Measurements from ENCODE around the gene GPBP1L1. TPM values are rescaled to one million over a fixed set of nuclear protein-coding genes. Genes with fewer than 3 reads are reported as not detected.

GPBP1L1 gene
- total RNA-seq, 4 donors from 2014 or later, result 107 to 148 (median 128) TPM

DNA sequence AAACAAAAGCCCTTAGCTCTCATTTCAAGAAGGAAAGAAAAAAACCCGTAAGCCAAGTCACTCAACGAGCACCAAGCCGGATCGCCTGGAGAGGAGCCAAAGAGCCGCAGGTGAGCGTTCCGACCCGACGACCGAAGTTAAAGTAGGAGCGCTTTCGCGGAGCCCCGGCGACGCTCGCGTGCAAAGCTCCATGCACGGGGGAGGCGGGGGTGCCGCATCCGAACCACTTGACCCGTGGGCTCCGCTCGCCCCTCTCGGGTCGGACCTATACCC is 382 bp downstream of the GPBP1L1 start:
- WGBS, 2 donors, result 0 to 1% methylated on average over 25 to 27 of the region's 27 CpGs
- peaks cover 3 to 60% (median 15%) of the 10 kb centered on the region in 4 donors for H3K4me1 ChIP-seq

DNA sequence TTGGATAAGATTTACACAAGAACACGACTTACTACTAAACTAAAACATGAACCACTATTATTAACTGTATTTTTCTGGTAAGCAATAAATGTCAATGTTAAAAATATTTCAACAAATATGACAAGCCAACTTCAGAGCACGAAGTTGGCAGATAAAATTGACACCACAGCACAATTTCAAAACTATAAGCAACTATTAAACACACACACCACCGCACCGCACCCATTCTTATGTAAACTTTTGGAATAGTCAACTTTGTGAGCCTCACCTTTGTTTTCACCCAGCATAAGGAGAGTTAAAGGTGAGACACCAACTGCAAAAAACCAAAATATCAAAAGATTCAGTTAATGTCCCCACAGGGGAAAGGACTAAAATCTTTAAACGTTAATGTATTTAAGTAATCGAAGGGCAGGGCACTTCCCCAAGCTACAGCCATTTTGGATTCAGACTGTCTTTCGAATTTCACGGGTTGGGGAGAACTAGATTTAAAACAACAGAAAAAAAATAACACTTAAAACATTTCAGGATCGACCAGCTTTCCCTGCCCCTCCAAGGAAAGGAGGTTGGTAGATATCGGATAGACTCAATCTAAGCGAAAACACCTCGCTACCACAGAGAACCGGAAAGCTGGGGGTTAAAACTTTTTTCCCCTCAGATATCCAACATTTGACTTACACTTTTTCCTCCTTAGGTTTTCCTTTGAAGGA is 872 bp downstream of the GPBP1L1 start:
- no peak for TF ChIP-seq POLR2A (IDR thresholded peaks at IDR 0.05)
- no peak for TF ChIP-seq EP300 (IDR thresholded peaks at IDR 0.05)
- TF ChIP-seq, protein P1, sequence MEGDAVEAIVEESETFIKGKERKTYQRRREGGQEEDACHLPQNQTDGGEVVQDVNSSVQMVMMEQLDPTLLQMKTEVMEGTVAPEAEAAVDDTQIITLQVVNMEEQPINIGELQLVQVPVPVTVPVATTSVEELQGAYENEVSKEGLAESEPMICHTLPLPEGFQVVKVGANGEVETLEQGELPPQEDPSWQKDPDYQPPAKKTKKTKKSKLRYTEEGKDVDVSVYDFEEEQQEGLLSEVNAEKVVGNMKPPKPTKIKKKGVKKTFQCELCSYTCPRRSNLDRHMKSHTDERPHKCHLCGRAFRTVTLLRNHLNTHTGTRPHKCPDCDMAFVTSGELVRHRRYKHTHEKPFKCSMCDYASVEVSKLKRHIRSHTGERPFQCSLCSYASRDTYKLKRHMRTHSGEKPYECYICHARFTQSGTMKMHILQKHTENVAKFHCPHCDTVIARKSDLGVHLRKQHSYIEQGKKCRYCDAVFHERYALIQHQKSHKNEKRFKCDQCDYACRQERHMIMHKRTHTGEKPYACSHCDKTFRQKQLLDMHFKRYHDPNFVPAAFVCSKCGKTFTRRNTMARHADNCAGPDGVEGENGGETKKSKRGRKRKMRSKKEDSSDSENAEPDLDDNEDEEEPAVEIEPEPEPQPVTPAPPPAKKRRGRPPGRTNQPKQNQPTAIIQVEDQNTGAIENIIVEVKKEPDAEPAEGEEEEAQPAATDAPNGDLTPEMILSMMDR (IDR thresholded peaks at IDR 0.05), result no peak
- H3K27ac ChIP-seq, result peak overlapping the region; percentile 95 to 99 (median 97)
- H3K4me3 ChIP-seq, result peak overlapping the region; percentile 75 to 94 (median 89)
- H3K36me3 ChIP-seq, result no peaks in the 10 kb centered on the region
- WGBS, 2 donors, result 1% methylated on average over 13 of the region's 13 CpGs
- H3K27me3 ChIP-seq, result no peaks in the 10 kb centered on the region
- DNase-seq (ENCODE audit: low spot score in 2 of 2), result peak in 1 of 2 donors; percentile 6
- H3K9me3 ChIP-seq, result no peaks in the 10 kb centered on the region
- peaks cover 4 to 65% (median 16%) of the 10 kb centered on the region in 4 donors for H3K4me1 ChIP-seq

More for the DNA sequence above, 382 bp downstream of the GPBP1L1 start:
- peak overlapping the region; percentile 75 to 94 (median 89) for H3K4me3 ChIP-seq
- peak overlapping the region; percentile 95 to 99 (median 97) for H3K27ac ChIP-seq
- peaks cover 0 to 3% (median 0%) of the 10 kb centered on the region in 3 donors for H3K36me3 ChIP-seq
- TF ChIP-seq EP300 (IDR thresholded peaks at IDR 0.05), result no peak
- TF ChIP-seq, protein P1 (IDR thresholded peaks at IDR 0.05), result no peak
- peak; percentile 49 to 52 for DNase-seq (ENCODE audit: low spot score in 2 of 2)
- no peaks in the 10 kb centered on the region for H3K27me3 ChIP-seq
- H3K9me3 ChIP-seq, result no peaks in the 10 kb centered on the region

DNA sequence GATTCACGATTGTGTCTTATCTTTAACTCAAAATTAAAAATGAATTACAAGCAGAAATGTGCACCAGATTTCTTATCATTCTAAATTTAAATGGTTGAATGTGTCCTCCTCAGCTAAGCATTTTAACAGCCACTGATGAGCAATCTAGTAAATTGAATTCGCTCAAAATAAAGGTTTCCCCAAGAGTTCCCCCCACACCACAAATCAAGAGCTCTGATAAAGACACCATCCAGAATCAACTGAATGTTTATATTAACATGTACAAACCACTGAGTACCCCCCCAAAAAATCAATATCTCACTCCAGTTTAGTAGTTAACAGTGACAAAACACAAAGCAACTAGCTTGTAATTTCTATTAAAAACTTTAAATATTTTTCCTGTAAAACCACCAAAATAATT is 1.9 kb downstream of the GPBP1L1 start:
- no peak for DNase-seq (ENCODE audit: low spot score in 2 of 2)
- H3K4me3 ChIP-seq, result peak overlapping the region in 2 of 4 donors; percentile 75 to 94
- 45 to 52% methylated on average over 2 of the region's 2 CpGs for WGBS, 2 donors
- no peaks in the 10 kb centered on the region for H3K36me3 ChIP-seq
- no peaks in the 10 kb centered on the region for H3K9me3 ChIP-seq
- peaks cover 6 to 66% (median 25%) of the 10 kb centered on the region in 4 donors for H3K4me1 ChIP-seq
- no peaks in the 10 kb centered on the region for H3K27me3 ChIP-seq
- no peak for TF ChIP-seq POLR2A (IDR thresholded peaks at IDR 0.05)
- TF ChIP-seq, protein P1 (IDR thresholded peaks at IDR 0.05), result no peak
- no peak for TF ChIP-seq EP300 (IDR thresholded peaks at IDR 0.05)
- no peak overlapping the region for H3K27ac ChIP-seq

DNA sequence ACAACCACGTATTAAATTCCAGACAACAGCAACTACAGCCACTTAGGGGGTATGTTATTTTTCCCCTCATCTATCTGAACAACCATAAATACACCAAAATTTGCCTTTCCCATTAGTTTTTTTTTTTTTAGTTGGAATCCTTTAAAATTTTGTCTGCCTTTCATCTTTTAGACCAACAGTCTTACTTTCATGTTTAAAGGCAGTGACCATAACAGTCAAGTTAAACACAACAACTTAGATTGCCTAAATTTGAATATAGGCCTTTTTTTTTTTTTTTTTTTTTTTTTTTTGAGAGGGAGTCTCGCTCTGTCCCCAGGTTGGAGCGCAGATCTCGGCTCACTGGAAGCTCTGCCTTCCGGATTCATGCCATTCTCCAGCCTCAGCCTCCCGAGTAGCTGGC is 3.4 kb downstream of the GPBP1L1 start:
- DNase-seq (ENCODE audit: low spot score in 2 of 2), result no peak
- Histone ChIP-seq H3K9me3 (no peaks in the 10 kb centered on the region), H3K27me3 (no peaks in the 10 kb centered on the region), H3K4me1 (peaks cover 6 to 70% (median 33%) of the 10 kb centered on the region in 4 donors), H3K36me3 (no peaks in the 10 kb centered on the region), H3K4me3 (no peak overlapping the region), H3K27ac (no peak overlapping the region)
- TF ChIP-seq POLR2A (IDR thresholded peaks at IDR 0.05) (no peak), EP300 (IDR thresholded peaks at IDR 0.05) (no peak)
- TF ChIP-seq, protein P1 (IDR thresholded peaks at IDR 0.05), result no peak
- 83 to 90% methylated on average over 6 of the region's 6 CpGs for WGBS, 2 donors

DNA sequence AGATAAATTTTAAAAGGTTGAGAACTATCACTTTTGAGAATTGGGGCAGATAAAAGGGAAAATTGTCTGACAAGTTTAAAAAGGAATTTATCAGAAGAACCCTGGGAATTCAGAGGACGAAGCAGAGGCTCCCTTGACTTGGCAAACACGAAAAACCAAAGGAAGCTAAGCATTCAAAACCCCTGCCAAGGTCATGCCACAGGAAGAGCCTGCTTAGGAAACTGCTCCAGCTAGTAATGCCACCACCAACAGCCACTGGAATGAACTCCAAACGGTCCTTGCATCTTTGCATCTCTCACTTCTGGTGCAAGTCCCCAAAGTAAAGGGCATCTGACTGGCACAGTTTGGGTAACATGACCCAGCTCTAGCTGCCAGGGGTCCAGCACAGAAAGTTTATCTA is 7.2 kb downstream of the GPBP1L1 start:
- H3K9me3 ChIP-seq, result no peaks in the 10 kb centered on the region
- H3K36me3 ChIP-seq, result no peaks in the 10 kb centered on the region
- H3K27me3 ChIP-seq, result no peaks in the 10 kb centered on the region
- no peak for TF ChIP-seq EP300 (IDR thresholded peaks at IDR 0.05)
- TF ChIP-seq POLR2A (IDR thresholded peaks at IDR 0.05), result no peak
- TF ChIP-seq, protein P1 (IDR thresholded peaks at IDR 0.05), result no peak
- no peak for DNase-seq (ENCODE audit: low spot score in 2 of 2)
- H3K4me1 ChIP-seq, result peaks cover 6 to 92% (median 36%) of the 10 kb centered on the region in 4 donors
- H3K4me3 ChIP-seq, result no peak overlapping the region
- WGBS, 2 donors, result 5% methylated on average over 3 of the region's 3 CpGs
- H3K27ac ChIP-seq, result peak overlapping the region in 1 of 4 donors; percentile 41

Data from tibial nerve (tissue), 4 donors.